SU-DHL-6 (cell line): ENCODE data around the gene NNMT.
"Not testable (repeated sequence)": the region's sequence is repeated elsewhere in the genome, so short reads cannot be mapped to it uniquely, and the experiment has no call there.

Experiments
- H2AFZ ChIP-seq: fragments of 200-600 bp; sonication (generic); 2 replicates; pipeline ENCODE4 v1.6.1; 2014; ENCODE audit warnings: low read depth, mild to moderate bottlenecking, moderate library complexity, mixed read lengths, antibody characterized with exemption, low read length; ENCODE audit not compliant: severe bottlenecking
- H3F3A ChIP-seq: fragments of 200-600 bp; shearing (Covaris generic); 2 replicates; pipeline ENCODE4 v1.6.0; 2016; ENCODE audit warnings: antibody characterized with exemption, mild to moderate bottlenecking; ENCODE audit not compliant: insufficient read depth
- H3K27ac ChIP-seq: fragments of 200-600 bp; sonication (generic); 2 replicates; pipeline ENCODE4 v1.5.1; 2016; ENCODE audit warnings: low read depth, mild to moderate bottlenecking, low read length, moderate library complexity, mixed read lengths
- H3K27me3 ChIP-seq: fragments of 200-600 bp; sonication (generic), shearing (Covaris generic); 2 replicates; pipeline ENCODE4 v1.6.0; 2014; ENCODE audit warnings: mild to moderate bottlenecking, low read length
- H3K36me3 ChIP-seq: fragments of 200-600 bp; sonication (generic); 2 replicates; pipeline ENCODE4 v1.6.1; 2014; ENCODE audit warnings: mild to moderate bottlenecking, low read length, mixed read lengths
- H3K4me2 ChIP-seq: fragments of 300-600, 200-600 bp; shearing (Covaris generic), sonication (generic); 2 replicates; pipeline ENCODE4 v1.6.0; 2014; ENCODE audit warnings: low read length, low read depth, mild to moderate bottlenecking; ENCODE audit not compliant: poor library complexity, severe bottlenecking
- H3K4me3 ChIP-seq: fragments of 200-600 bp; sonication (generic); 2 replicates; pipeline ENCODE4 v1.5.1; 2014; ENCODE audit warnings: antibody characterized with exemption, low read length, mild to moderate bottlenecking, mixed read lengths; ENCODE audit not compliant: insufficient read depth, poor library complexity, severe bottlenecking
- H3K79me2 ChIP-seq: fragments of 200-600 bp; sonication (generic); 2 replicates; pipeline ENCODE4 v1.6.1; 2014; ENCODE audit warnings: mild to moderate bottlenecking, low read length, moderate library complexity; ENCODE audit not compliant: insufficient read depth
- H3K9ac ChIP-seq: fragments of 200-600 bp; sonication (generic); 2 replicates; pipeline ENCODE4 v1.7.0; 2014; ENCODE audit warnings: mild to moderate bottlenecking, low read length
- H3K9me2 ChIP-seq: fragments of 200-600 bp; sonication (generic); replicated peaks from 2 replicates; pipeline ENCODE4 v1.6.1; 2014; ENCODE audit warnings: low read length; ENCODE audit not compliant: insufficient read depth
- H3K9me3 ChIP-seq: fragments of 200-600 bp; sonication (generic); 2 replicates; pipeline ENCODE4 v1.6.1; 2014; ENCODE audit warnings: low read length, mixed read lengths; ENCODE audit not compliant: insufficient read depth
- H4K20me1 ChIP-seq: fragments of 200-600 bp; sonication (generic); 2 replicates; pipeline ENCODE4 v1.6.1; 2014; ENCODE audit warnings: low read depth, mild to moderate bottlenecking, antibody characterized with exemption, low read length, moderate library complexity, mixed read lengths
- EZH2phosphoT487 ChIP-seq: fragments of 200-600 bp; sonication (generic), shearing (Covaris generic); conservative IDR thresholded peaks from 2 replicates; pipeline ENCODE4 v1.6.1; 2018; ENCODE audit warnings: mild to moderate bottlenecking, antibody characterized with exemption, low read length, moderate library complexity, mixed read lengths
- TF ChIP-seq, protein P1 (sequence below): fragments of 200-600 bp; sonication (generic); IDR thresholded peaks from one replicate; pipeline ENCODE4 v1.5.1; 2017; ENCODE audit warnings: antibody characterized with exemption, mild to moderate bottlenecking, low read length, moderate library complexity; ENCODE audit not compliant: insufficient read depth, poor library complexity, severe bottlenecking

Gene NNMT

DNA sequence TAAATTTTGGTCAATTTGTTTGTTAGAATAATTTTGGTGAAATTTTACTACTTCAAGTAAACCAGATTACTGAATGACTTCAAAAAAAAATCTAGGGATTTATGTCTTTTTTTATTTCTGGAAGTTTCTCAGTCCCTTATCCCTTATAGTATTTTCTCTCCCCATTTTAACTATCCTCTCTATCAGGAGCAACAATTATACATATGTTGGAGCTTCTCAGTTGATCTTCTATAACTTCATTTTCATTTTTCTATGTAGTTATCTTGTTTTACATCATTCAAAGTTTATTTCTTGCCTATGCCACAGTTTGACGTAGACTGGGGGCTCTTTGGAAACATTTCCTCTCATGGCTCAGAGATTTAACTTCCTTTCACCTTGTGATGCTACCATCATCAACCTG lies 34.2 kb downstream of the NNMT start:
- H3K9ac ChIP-seq, result no peak overlapping the region
- H3K27ac ChIP-seq, result no peak overlapping the region
- H3K27me3 ChIP-seq, result no peaks in the 10 kb centered on the region
- TF ChIP-seq, protein P1, sequence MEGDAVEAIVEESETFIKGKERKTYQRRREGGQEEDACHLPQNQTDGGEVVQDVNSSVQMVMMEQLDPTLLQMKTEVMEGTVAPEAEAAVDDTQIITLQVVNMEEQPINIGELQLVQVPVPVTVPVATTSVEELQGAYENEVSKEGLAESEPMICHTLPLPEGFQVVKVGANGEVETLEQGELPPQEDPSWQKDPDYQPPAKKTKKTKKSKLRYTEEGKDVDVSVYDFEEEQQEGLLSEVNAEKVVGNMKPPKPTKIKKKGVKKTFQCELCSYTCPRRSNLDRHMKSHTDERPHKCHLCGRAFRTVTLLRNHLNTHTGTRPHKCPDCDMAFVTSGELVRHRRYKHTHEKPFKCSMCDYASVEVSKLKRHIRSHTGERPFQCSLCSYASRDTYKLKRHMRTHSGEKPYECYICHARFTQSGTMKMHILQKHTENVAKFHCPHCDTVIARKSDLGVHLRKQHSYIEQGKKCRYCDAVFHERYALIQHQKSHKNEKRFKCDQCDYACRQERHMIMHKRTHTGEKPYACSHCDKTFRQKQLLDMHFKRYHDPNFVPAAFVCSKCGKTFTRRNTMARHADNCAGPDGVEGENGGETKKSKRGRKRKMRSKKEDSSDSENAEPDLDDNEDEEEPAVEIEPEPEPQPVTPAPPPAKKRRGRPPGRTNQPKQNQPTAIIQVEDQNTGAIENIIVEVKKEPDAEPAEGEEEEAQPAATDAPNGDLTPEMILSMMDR, result no peak
- TF ChIP-seq EZH2phosphoT487, result no peak
- no peaks in the 10 kb centered on the region for H3K36me3 ChIP-seq
- no peaks in the 10 kb centered on the region for H3K79me2 ChIP-seq
- no peaks in the 10 kb centered on the region for H4K20me1 ChIP-seq
- no peaks in the 10 kb centered on the region for H3F3A ChIP-seq
- no peak overlapping the region for H3K4me3 ChIP-seq
- no peaks in the 10 kb centered on the region for H3K9me3 ChIP-seq
- no peak overlapping the region for H3K4me2 ChIP-seq
- no peaks in the 10 kb centered on the region for H3K9me2 ChIP-seq
- no peak overlapping the region for H2AFZ ChIP-seq

DNA sequence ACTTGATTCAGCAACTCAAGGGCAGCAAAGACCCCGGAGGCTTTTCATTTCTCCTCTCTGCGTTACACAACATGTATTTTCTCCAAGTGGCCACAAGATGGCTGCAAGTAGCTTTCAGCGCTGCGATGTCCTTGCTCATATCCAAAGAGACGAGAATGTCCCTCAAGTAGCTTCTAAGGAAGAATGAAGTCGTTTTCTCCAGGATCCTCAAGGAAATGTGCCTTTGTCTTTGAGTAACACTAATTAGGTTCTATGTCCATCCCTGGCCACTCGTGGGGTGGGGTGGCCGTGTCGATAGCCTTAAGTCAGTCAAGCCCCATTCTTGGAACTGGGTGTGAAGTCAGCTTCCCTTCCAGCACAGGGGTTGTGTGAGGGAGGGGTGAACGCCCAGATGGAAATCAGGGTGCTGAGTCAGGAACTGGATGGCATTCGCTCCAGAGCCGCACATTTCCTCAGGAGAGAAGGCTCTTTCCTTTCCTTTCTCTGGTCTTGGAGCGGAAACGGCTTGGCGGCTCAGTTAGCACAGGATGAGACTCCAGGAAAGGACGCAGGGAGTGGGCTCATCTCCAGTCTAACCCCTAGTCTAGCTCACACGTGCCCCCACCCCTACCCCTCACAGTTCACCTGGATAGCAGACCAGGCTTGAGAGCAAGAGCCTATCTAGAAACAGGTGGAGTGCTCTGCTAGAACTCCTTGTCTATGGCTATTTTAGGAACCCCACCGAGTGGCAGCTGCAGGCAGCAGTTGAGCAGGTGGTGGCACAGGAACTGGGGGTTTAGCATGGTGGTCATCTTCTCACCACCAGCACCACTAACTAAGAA lies 44.3 kb downstream of the NNMT start:
- Histone ChIP-seq H3K27ac (no peak overlapping the region), H3K36me3 (no peaks in the 10 kb centered on the region), H3K4me2 (no peak overlapping the region), H3F3A (no peaks in the 10 kb centered on the region), H3K9me2 (no peaks in the 10 kb centered on the region), H3K4me3 (no peak overlapping the region), H2AFZ (no peak overlapping the region), H4K20me1 (no peaks in the 10 kb centered on the region), H3K9ac (no peak overlapping the region), H3K9me3 (no peaks in the 10 kb centered on the region), H3K79me2 (no peaks in the 10 kb centered on the region), H3K27me3 (no peaks in the 10 kb centered on the region)
- TF ChIP-seq, protein P1, result peak; percentile 68
- no peak for TF ChIP-seq EZH2phosphoT487

DNA sequence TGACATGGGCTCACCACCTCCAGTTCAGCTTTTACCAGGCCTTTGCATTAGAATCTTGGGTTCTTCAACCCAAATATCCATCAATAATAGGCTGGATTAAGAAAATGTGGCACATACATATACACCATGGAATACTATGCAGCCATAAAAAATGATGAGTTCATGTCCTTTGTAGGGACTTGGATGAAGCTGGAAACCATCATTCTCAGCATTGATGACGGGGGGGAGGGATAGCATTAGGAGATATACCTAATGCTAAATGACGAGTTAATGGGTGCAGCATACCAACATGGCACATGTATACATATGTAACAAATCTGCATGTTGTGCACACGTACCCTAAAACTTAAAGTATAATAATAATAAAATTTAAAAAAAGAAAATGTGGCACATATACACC lies 45.5 kb downstream of the NNMT start:
- not testable (repeated sequence) for H4K20me1 ChIP-seq, H3K9me2 ChIP-seq, H3K9ac ChIP-seq, H3K27me3 ChIP-seq, H3K4me2 ChIP-seq, H3K27ac ChIP-seq, H3K36me3 ChIP-seq, H3K9me3 ChIP-seq, H3F3A ChIP-seq, H3K79me2 ChIP-seq, H3K4me3 ChIP-seq, H2AFZ ChIP-seq

DNA sequence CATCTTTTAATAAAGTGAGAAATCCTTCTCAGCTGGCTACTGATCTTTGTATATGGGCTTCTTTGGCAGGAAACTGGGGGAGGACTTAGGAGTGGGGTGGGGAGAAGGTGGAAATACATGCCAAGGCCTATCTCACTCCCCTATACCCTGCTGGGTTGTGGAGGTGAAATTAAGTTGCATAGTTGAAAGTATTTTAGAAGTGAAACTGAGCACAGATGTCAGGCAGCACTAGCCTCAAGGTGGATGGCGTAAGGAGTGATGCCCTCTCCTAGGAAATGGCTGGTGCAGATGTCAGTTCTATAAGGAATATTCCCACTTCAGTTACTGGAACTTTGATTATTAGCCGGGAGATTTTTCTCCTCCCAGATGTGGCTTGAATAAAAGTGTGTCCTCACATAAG lies 46.3 kb downstream of the NNMT start:
- Histone ChIP-seq H3K4me2 (no peak overlapping the region), H3K9me3 (no peaks in the 10 kb centered on the region), H3K4me3 (no peak overlapping the region), H4K20me1 (no peaks in the 10 kb centered on the region), H3K27ac (no peak overlapping the region), H3K36me3 (no peaks in the 10 kb centered on the region), H2AFZ (no peak overlapping the region), H3F3A (no peaks in the 10 kb centered on the region), H3K9me2 (no peaks in the 10 kb centered on the region), H3K9ac (no peak overlapping the region), H3K27me3 (no peaks in the 10 kb centered on the region), H3K79me2 (no peaks in the 10 kb centered on the region)
- TF ChIP-seq, protein P1, result no peak
- no peak for TF ChIP-seq EZH2phosphoT487
